ENCODE results near the gene CHDH. TPM values are rescaled to one million over a fixed set of nuclear protein-coding genes. Genes with fewer than 3 reads are reported as not detected.

Gene CHDH
- total RNA-seq, 1 donor from 2014 or later: 3.2 TPM

DNA sequence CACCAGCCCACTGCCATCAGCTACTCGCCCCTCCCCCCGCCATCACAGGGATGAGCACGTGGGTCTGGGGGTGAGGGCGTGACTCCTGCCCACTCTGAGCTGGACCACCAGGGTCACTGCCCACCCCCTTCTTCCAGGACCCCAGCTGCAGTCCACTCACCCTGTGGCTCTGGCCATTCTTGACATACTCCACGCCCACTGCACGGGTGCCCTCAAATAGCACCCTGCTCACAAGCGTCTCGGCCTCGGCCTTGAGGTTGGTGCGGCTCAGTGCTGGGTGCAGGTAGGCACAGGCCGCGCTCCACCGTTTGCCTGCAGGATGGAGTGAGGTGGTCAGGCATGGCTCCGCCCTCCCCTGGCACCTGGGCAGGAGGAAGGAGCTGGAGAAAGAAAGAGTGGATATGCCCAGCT lies 23.9 kb downstream of the CHDH start:
- Mint-ChIP-seq H3K4me3 (no peak overlapping the region), H3K4me1 (peaks cover 7% of the 10 kb centered on the region), H3K27me3 (ENCODE audit: low read depth) (no peaks in the 10 kb centered on the region), H3K36me3 (no peaks in the 10 kb centered on the region), H3K27ac (no peak overlapping the region), H3K9me3 (no peaks in the 10 kb centered on the region)
- TF ChIP-seq, protein P1, sequence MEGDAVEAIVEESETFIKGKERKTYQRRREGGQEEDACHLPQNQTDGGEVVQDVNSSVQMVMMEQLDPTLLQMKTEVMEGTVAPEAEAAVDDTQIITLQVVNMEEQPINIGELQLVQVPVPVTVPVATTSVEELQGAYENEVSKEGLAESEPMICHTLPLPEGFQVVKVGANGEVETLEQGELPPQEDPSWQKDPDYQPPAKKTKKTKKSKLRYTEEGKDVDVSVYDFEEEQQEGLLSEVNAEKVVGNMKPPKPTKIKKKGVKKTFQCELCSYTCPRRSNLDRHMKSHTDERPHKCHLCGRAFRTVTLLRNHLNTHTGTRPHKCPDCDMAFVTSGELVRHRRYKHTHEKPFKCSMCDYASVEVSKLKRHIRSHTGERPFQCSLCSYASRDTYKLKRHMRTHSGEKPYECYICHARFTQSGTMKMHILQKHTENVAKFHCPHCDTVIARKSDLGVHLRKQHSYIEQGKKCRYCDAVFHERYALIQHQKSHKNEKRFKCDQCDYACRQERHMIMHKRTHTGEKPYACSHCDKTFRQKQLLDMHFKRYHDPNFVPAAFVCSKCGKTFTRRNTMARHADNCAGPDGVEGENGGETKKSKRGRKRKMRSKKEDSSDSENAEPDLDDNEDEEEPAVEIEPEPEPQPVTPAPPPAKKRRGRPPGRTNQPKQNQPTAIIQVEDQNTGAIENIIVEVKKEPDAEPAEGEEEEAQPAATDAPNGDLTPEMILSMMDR (IDR thresholded peaks at IDR 0.05; ENCODE audit: unreplicated experiment): no peak
- no peak for DNase-seq (ENCODE audit: low spot score in 2 of 2, unreplicated experiment in 2 of 2)

DNA sequence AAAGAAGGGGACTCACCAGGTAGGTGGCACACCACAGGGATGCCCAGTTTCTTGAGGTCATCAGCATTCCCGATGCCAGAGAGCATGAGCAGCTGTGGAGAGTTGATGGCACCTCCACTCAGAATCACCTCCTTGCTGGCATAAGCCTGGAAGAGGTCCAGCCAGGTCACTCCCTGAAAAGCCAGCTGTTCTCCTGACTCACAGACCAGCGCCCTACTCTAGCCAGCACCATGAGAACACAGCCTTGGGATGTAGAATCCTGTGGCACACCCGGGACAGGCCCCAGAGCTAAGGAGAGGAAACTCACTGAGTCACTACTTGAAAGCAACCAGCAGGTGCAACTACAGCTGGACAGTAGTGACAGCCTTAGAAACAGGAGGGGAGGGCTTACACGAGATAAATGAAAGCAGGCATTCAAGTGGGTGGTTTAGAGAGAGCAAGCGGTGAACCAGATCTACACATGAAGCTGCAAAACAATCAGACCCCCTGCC lies 24.5 kb downstream of the CHDH start:
- Mint-ChIP-seq H3K9me3 (no peaks in the 10 kb centered on the region), H3K27me3 (ENCODE audit: low read depth) (no peaks in the 10 kb centered on the region)
- TF ChIP-seq, protein P1 (IDR thresholded peaks at IDR 0.05; ENCODE audit: unreplicated experiment): no peak

DNA sequence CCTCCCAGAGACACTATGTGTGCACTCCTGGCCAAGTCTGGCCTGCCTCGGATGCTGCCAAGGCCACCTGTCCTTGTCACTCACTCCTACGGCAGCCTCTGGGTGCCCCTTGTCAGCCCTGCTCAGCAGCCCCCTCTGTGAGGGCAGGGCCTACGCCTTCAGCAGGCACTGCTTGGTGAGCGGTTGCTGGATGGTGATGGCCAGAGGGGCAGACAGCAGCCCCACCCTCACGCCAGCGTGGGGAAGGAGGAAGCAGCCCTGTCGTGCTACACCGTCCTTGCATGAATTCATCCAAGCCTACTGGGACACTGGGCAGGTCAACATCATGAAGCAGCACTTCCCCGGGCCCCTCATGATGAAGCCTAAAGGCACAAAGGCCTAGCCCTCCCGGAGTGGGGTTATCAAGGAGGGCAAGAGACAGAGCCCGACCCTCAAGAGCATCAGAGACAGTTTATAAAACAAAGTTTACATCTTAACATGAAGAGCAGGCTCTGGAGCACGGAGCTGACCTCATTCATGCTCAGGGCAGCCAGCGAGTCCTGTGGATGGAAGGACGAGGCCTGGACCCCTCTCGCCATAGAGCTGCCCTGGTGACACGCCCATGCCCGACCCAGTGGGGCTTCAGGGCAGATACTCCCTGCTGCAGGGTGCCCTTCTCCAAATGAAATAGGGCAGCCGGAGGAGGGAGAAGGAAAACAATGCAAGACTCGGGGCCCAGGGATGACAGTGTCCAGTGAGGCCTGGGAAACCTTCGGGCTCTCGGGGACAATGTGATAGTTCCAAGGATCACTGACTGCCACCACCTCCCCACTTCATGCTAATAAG lies 25.3 kb downstream of the CHDH start:
- Mint-ChIP-seq H3K27ac (no peak overlapping the region), H3K4me3 (no peak overlapping the region), H3K27me3 (ENCODE audit: low read depth) (no peaks in the 10 kb centered on the region), H3K36me3 (no peaks in the 10 kb centered on the region), H3K9me3 (no peaks in the 10 kb centered on the region), H3K4me1 (peaks cover 7% of the 10 kb centered on the region)
- TF ChIP-seq, protein P1 (IDR thresholded peaks at IDR 0.05; ENCODE audit: unreplicated experiment): no peak
- peak in 1 of 2 experiments; percentile 31 for DNase-seq (ENCODE audit: low spot score in 2 of 2, unreplicated experiment in 2 of 2)

More for the DNA sequence above, 24.5 kb downstream of the CHDH start:
- Mint-ChIP-seq H3K4me3 (no peak overlapping the region), H3K4me1 (peaks cover 7% of the 10 kb centered on the region), H3K27ac (no peak overlapping the region), H3K36me3 (no peaks in the 10 kb centered on the region)
- DNase-seq (ENCODE audit: low spot score in 2 of 2, unreplicated experiment in 2 of 2): peak in 1 of 2 experiments; percentile 17

DNA sequence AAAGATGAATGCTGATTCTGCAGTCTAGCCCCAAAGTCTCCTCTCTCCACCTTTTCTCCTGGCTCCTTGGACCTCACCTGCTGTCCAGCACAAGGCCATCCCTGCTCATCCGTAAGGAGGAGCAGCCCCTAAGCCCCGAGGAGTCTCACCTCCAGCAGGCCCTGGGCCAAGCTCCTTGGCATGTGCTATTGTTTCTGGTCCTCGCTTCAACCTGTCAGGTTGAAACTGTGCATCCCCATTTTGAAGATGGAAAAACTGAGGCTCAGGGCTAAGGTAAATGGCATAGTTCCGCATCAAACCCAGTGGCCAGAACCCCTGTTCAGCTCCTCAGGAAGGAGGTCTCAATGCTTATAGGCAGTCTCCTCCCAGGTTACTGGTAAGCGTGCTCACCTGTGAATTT lies 26.1 kb downstream of the CHDH start:
- Mint-ChIP-seq H3K4me1 (peaks cover 7% of the 10 kb centered on the region), H3K4me3 (no peak overlapping the region), H3K36me3 (no peaks in the 10 kb centered on the region), H3K27me3 (ENCODE audit: low read depth) (no peaks in the 10 kb centered on the region), H3K9me3 (no peaks in the 10 kb centered on the region), H3K27ac (no peak overlapping the region)
- DNase-seq (ENCODE audit: low spot score in 2 of 2, unreplicated experiment in 2 of 2): peak in 1 of 2 experiments; percentile 5
- TF ChIP-seq, protein P1 (IDR thresholded peaks at IDR 0.05; ENCODE audit: unreplicated experiment): no peak

DNA sequence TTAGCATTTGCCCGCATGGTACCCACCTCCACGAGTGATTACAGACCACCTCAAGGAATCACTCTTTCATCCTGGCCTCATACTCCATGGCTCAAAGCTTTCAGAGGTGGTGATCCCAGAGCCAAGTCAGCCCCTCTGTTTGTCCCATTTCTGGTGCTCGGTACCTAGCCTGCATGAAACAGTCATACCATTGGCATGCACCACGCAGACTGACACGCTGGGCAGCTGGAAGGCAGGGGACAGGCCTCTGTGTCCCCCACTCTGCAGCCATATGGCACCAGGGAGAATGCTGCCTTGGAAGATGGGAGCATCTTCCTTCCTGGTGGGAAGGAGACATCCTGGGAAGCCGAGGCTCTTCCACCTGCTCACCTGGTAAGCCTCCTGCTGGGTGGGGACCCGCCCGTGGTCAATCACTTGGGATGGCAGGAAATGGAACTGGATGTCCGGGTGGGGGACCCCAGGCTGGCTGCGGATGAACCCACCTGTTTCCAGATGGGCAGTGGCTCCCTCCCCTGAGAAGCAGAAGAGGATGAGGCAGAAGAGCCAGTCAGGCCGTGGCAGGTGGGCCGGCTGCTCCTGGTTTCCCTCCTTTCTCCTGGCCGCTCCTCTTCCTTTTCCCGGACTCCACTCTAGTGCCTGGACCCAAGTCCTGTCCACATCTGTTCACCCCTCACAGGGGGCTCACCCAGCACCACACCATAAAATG lies 26.9 kb downstream of the CHDH start:
- Mint-ChIP-seq H3K9me3 (no peaks in the 10 kb centered on the region), H3K27me3 (ENCODE audit: low read depth) (no peaks in the 10 kb centered on the region), H3K4me1 (peaks cover 5% of the 10 kb centered on the region), H3K4me3 (no peak overlapping the region), H3K36me3 (no peaks in the 10 kb centered on the region), H3K27ac (no peak overlapping the region)
- TF ChIP-seq, protein P1 (IDR thresholded peaks at IDR 0.05; ENCODE audit: unreplicated experiment): no peak
- peak in 1 of 2 experiments; percentile 21 for DNase-seq (ENCODE audit: low spot score in 2 of 2, unreplicated experiment in 2 of 2)
